ENCODE results near the gene CARS2.
A peak's percentile ranks its signal among the peaks of the same experiment; 100 is the strongest.
"Not testable (repeated sequence)": the region's sequence is repeated elsewhere in the genome, so short reads cannot be mapped to it uniquely, and the experiment has no call there.

CARS2 gene

GRCh38 chr13:110677731-110678545 lies 28.0 kb downstream of the CARS2 start:
- H3K4me3 ChIP-seq (ENCODE audit: insufficient read depth, low read length, poor library complexity, severe bottlenecking): no peak overlapping the region
- H3K9me2 ChIP-seq (replicated peaks; ENCODE audit: insufficient read depth, low read length): no peaks in the 10 kb centered on the region
- peaks cover 7% of the 10 kb centered on the region; the same call in 1 of the 2 replicates for H3K36me3 ChIP-seq (ENCODE audit: low read length)
- H3K4me2 ChIP-seq (ENCODE audit: low read depth, low read length, poor library complexity, severe bottlenecking): no peak overlapping the region
- H3K79me2 ChIP-seq (ENCODE audit: insufficient read depth, low read length): no peaks in the 10 kb centered on the region; the same call in 1 of the 2 replicates
- no peaks in the 10 kb centered on the region for H3K9me3 ChIP-seq (ENCODE audit: insufficient read depth, low read length)
- H3K27ac ChIP-seq (ENCODE audit: low read depth, low read length): peak overlapping the region; percentile 42
- H3K9ac ChIP-seq (ENCODE audit: low read length): no peak overlapping the region
- H2AFZ ChIP-seq (ENCODE audit: low read depth, low read length, severe bottlenecking): no peak overlapping the region
- TF ChIP-seq, protein P1, sequence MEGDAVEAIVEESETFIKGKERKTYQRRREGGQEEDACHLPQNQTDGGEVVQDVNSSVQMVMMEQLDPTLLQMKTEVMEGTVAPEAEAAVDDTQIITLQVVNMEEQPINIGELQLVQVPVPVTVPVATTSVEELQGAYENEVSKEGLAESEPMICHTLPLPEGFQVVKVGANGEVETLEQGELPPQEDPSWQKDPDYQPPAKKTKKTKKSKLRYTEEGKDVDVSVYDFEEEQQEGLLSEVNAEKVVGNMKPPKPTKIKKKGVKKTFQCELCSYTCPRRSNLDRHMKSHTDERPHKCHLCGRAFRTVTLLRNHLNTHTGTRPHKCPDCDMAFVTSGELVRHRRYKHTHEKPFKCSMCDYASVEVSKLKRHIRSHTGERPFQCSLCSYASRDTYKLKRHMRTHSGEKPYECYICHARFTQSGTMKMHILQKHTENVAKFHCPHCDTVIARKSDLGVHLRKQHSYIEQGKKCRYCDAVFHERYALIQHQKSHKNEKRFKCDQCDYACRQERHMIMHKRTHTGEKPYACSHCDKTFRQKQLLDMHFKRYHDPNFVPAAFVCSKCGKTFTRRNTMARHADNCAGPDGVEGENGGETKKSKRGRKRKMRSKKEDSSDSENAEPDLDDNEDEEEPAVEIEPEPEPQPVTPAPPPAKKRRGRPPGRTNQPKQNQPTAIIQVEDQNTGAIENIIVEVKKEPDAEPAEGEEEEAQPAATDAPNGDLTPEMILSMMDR (IDR thresholded peaks at IDR 0.05; ENCODE audit: insufficient read depth, low read length, poor library complexity, severe bottlenecking): no peak
- no peak for TF ChIP-seq EZH2phosphoT487 (conservative IDR thresholded peaks at IDR 0.05; ENCODE audit: low read length)
- no peaks in the 10 kb centered on the region for H3K27me3 ChIP-seq (ENCODE audit: low read length)
- no peaks in the 10 kb centered on the region for H4K20me1 ChIP-seq (ENCODE audit: low read depth, low read length)
- H3F3A ChIP-seq (ENCODE audit: insufficient read depth): peaks cover 31% of the 10 kb centered on the region

- H3K4me3 ChIP-seq (ENCODE audit: insufficient read depth, low read length, poor library complexity, severe bottlenecking): peak overlapping the region; percentile 36
- H3K36me3 ChIP-seq (ENCODE audit: low read length): peaks cover under 1% of the 10 kb centered on the region; the same call in 1 of the 2 replicates
- H3K9ac ChIP-seq (ENCODE audit: low read length): peak overlapping the region; percentile 46
- H3K9me3 ChIP-seq (ENCODE audit: insufficient read depth, low read length): no peaks in the 10 kb centered on the region
- no peaks in the 10 kb centered on the region for H4K20me1 ChIP-seq (ENCODE audit: low read depth, low read length)
- no peaks in the 10 kb centered on the region for H3K27me3 ChIP-seq (ENCODE audit: low read length)
- peak overlapping the region; percentile 64 for H3K4me2 ChIP-seq (ENCODE audit: low read depth, low read length, poor library complexity, severe bottlenecking)
- H3F3A ChIP-seq (ENCODE audit: insufficient read depth): peaks cover 27% of the 10 kb centered on the region
- no peak for TF ChIP-seq EZH2phosphoT487 (conservative IDR thresholded peaks at IDR 0.05; ENCODE audit: low read length)
- TF ChIP-seq, protein P1 (IDR thresholded peaks at IDR 0.05; ENCODE audit: insufficient read depth, low read length, poor library complexity, severe bottlenecking): no peak
- H2AFZ ChIP-seq (ENCODE audit: low read depth, low read length, severe bottlenecking): no peak overlapping the region
- H3K79me2 ChIP-seq (ENCODE audit: insufficient read depth, low read length): no peaks in the 10 kb centered on the region; the same call in 1 of the 2 replicates
- peak overlapping the region; percentile 96 for H3K27ac ChIP-seq (ENCODE audit: low read depth, low read length)
- H3K9me2 ChIP-seq (replicated peaks; ENCODE audit: insufficient read depth, low read length): no peaks in the 10 kb centered on the region
Observed at GRCh38 chr13:110676595-110677587, 29.0 kb downstream of the CARS2 start.

DNA sequence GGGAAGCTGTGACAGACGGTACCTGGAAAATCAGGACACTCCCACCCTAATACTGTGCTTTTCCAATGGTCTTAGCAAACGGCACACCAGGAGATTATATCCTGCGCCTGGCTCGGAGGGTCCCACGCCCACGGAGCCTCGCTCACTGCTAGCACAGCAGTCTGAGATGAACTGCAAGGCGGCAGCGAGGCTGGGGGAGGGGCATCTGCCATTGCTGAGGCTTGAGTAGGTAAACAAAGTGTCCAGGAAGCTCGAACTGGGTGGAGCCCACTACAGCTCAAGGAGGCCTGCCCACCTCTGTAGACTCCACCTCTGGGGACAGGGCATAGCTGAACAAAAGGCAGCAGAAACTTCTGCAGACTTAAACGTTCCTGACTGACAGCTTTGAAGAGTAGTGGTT lies 36.1 kb downstream of the CARS2 start:
- not testable (repeated sequence) for H3K9ac ChIP-seq (ENCODE audit: low read length); H3K4me2 ChIP-seq (ENCODE audit: low read depth, low read length, poor library complexity, severe bottlenecking); H3K27ac ChIP-seq (ENCODE audit: low read depth, low read length); H3K9me3 ChIP-seq (ENCODE audit: insufficient read depth, low read length); H4K20me1 ChIP-seq (ENCODE audit: low read depth, low read length); H3K27me3 ChIP-seq (ENCODE audit: low read length); H3K9me2 ChIP-seq (replicated peaks; ENCODE audit: insufficient read depth, low read length); H3F3A ChIP-seq (ENCODE audit: insufficient read depth); H2AFZ ChIP-seq (ENCODE audit: low read depth, low read length, severe bottlenecking); H3K79me2 ChIP-seq (ENCODE audit: insufficient read depth, low read length); H3K4me3 ChIP-seq (ENCODE audit: insufficient read depth, low read length, poor library complexity, severe bottlenecking)
- H3K36me3 ChIP-seq (ENCODE audit: low read length): peaks cover 10% of the 10 kb centered on the region; the same call in 1 of the 2 replicates
